Measurements from ENCODE around the gene EBF3.

EBF3 gene

DNA sequence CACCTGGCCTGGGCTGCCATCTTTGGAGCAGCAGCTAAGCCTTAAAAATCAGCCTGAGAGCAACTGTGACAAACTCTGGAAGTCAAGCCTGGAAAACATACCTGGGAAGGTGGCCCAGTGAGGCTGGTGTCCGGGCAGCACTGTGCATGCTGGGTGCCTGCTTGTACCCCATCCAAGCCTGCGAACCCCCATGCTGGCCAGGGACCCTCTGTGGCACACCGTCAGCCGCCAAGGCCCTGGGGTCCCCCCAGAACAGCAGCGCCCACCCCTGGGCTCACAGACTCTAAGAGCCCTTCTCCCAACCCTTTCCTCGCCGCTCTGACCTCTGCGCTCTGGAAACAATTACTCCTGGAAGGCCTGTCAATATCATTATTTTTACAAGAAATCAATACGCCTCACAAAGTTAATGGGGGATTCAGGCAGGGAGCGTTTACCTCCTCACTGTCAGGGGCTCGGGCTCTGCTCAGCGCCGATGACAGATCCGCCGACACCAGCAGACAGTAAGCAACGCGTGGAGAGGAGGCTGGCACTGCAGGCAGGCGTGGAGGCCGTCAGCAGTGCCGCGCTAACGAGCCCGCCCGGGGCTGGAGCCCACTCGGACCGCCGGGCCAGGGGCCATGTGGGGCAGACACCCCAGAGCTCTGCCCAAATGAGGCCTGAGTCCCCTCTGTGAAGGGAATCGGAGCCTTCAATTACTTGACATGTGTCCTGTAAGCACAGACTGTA lies 54.4 kb downstream of the EBF3 start:
- no peak for DNase-seq

DNA sequence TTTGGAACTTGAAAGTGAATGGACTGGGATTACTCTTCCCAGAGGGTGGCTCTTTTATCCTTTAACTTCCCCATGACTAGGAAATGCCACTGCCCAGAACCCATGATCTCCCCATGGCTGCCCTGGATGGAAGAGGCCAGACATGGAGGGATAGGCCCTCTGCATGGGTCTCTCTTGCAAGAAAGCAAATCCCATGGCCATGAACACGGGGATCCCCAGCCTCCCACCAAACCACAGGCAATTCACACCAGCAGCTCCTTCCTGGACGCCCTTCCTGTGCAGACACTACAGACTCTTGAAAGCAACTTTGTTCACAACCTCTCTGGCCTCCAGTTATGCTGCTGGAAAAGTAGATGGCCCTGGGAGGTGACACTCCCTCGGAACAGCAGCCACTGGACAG lies 55.0 kb downstream of the EBF3 start:
- no peak for DNase-seq

DNA sequence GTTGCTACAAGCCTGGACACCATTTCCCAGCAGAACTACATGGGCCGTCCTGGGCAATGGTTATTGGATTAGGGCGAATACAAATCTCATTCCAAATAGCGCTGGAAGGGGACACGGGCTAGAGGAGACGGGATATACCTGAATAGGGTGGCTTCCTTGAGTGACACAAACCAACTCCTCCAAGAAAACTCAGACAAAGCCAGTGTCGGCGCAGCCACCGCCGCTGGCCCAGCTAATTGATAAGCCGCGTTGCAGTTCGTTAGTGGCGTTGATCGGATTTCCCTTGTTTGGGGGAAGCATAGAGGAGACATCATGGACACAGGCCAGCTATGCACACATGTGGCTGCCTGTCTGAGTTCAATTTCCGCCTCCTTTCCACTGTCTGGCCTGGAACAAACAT lies 55.7 kb downstream of the EBF3 start:
- DNase-seq = no peak

DNA sequence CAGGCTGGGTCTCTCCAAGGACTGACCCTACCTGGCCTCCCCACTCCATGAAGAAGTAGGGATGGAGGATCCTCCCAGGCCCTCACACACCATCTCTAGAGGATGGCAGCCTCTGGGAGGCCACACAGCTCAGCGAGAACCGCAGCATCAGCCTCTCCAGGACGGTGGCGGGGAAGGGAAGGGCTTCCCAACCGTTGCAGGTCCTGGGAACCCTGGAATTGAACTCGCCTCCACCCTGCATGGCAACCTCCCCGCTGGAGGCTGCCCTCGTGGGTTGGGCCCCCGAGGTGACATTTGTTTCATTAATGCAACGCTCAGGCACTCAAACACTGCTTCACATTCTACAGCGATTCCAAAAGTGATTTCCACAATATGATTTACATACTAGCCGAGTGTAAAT lies 58.5 kb downstream of the EBF3 start:
- DNase-seq = no peak

DNA sequence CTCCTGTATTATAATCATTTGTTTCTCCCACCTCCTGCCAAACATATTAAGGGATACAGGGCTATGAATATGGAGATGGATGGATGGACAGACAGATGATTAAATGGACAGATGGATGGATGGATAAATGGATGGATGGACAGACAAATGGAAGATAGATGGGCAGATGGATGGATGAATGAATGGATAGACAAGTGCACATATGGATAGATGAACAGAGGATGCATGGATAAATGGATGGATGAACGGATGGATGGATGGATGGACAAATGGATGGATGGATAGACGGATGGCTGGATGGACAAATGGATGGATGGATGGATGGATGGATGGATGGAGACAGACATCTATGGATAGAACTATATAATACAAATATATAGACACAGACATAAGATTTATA lies 59.8 kb downstream of the EBF3 start:
- no peak for DNase-seq

DNA sequence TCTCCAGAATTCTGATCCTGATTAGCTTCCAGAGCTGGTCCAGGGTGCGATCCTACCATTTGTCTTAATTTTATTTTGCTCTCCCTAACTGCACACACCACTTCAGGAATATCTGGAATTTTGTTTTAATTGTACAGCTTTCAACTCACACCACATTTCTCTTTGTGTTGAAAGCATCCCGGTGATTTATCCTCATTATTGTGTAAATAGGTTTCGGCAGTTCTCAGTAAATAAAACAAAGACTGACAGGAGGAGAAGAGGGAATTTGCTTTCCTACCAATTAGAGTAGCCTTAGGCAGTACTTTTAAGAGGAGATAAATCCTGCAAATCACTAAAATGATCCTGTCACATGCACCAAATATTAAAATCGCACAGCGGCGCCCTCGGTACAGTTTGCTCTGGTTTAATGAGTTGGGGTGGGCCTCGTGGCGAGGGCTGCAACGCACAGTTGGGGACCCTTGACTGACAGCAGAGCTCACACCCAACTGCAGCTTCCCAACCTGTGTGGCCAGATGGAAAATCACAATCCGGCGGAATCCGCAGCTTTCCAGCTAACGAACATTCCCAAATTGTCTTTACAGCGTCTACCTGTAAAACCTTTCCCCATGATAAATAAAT lies 62.6 kb downstream of the EBF3 start:
- DNase-seq = no peak

DNA sequence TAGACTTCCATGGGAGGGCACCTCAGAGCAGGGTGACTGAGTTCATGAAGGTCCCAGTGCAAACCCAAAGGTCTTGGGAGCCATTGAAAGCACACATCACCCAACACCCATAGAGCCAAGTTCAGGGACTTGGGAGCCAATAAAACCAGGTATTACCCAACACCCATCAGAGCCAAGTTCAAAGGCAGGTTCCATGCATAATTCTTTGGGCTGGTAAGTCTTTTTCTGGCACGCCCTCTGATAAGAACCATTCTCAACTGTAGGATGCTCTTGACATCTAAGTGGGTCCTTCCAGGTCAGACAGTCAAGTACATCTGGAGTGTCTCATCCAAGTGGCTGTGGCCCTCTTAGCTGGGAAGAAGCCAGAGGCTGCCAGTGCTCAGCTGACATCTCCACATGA lies 63.2 kb downstream of the EBF3 start:
- no peak for DNase-seq

DNA sequence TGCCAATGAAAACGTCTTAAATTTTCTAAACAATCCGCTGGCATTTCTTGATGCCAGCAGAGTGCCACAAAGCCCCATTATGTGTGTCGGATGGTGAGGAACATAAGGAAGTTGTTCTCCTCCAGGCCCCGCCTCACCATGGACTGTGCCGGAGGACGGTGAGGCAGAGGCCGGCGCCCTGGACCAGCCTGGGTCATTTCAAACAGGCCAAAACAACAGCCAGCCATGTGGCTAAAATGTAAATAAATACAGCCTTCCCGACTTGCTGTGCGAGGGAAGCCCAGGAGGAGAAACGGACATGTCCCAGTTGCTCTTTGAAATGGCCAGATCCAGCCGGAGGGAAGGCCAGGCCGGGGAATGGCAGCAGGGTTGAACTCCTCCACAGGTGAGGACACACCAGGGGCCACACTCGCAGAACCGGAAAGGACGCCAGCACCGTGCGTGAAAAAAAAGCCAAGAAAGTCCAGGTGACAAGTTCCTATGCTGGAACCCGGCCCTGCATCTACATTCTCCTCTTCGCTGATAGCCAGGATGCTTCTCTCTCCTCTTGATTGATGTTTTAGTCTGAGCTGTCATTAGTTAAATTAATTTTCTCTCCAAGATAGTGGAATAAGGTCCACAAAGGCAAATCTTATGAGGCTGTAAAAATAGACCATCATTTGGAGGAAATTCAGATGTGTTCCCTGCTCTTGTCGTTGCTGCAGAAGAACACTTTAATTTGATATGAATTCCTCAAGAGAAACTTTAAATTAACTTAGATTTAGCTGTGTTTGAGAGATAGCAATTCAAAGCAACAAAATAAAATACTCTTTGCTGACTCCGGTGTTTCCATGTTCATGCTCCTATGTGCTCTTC lies 64.6 kb downstream of the EBF3 start:
- no peak for DNase-seq

DNA sequence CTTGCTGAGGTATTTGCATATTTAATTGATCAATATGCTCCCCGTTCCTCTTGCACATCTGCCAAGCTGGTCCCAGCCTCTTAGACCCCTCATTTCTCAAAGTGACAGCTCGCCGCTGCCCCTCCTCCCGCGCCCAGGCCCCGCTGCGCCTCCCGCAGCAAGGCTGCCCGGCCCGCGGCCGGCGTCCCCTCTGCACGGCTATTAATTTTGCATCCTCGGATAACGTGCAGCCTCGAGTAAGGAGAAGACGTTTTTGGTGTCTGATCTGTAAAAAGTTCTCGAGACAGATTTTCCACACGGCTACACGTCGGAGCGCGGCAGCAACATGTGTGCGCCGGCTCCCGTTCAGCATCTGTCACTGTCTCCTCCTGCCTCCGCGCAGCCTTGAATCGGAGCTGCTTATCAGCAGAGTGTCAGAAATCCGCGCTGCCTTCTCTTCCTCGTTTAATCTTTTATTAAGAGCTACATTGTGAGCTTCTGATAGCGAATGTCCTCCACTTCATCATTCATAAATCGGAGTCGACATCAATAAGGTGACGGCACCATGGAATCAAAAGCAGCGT lies 65.3 kb downstream of the EBF3 start:
- DNase-seq = no peak

DNA sequence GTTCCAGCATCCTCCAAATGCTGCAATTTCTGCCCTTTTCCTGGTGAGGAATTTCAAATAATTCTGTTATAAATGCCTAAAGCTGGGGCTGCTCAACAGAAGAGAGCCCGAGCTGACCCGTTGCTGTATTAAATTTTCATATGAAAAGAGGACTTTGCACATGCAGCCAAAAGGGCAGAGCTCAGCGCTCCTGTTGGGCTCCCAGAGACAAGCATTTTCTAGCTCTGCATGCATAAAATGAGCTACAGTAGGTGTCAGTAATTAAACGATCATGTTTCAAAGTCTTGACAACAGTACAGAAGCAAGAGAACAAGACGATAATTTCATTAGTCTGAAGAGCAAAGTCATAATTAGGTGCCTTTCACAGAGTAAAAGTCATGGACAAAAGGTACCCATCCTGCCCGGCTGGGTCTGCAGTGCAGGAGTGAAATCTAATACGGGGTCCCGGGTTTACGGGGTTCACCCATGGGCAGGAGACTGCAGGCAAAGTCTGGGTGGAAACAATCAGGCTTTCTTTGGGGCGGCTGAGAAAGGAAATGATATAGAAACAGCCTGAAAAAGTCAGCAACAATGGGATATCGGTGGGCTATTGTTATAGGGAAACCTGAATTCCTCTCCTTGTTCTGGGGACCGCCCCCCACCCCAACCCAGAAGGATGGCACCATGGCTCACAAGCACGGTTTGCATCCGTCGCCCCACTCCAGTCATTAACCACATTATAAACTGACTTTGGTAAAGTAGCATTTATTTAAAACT lies 66.0 kb downstream of the EBF3 start:
- DNase-seq = no peak

DNA sequence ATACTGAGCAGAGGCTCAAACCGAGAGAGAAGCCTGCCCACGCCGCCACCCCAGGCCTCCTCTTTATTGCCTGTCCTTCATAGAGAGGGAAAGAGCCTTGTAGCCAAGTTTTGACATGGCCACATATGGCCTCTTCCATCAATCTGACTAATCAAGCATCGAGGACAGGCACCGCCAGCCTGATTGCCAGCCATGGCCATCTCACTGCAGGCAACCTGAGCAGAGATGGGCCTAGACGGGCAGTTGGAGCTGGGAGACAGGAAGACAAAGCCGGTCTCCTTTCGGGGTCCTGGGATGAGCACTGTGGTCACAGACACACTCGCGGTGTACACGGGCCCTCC lies 67.2 kb downstream of the EBF3 start:
- no peak for DNase-seq

DNA sequence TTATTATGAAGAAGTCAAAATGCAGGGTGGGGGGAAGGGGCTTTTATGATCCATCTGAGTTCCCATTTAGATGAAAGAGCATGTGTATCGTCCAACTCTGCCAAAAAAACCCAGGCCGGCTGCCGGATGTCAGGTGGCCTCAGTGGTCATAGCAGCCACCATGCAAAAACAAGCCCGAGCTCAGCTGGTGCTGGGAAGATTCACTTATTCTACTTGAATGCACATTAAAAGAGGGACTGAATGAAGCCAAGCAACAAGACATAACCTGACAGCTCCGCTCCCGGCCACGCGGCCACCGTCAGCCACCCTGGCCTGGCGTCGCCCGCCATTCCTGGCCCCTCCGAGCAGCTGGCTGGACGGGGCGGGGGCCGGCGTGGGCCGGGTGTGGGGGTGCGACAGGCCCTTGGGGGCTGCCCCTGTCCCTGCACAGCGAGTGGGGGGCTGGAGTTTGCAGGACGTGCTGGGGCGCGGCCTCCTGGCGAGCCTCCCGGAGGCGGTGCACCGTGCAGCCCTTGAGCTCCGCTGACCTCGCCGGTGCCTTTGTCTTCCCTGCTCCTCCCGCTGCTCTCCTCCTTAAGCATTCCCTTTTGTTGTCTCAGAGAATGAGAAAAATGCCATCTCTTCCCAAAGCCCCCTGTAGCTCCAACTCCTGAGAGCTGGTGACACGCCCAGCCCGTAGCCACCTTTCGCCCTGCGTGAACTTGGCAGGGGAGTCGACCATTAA lies 67.8 kb downstream of the EBF3 start:
- no peak for DNase-seq

DNA sequence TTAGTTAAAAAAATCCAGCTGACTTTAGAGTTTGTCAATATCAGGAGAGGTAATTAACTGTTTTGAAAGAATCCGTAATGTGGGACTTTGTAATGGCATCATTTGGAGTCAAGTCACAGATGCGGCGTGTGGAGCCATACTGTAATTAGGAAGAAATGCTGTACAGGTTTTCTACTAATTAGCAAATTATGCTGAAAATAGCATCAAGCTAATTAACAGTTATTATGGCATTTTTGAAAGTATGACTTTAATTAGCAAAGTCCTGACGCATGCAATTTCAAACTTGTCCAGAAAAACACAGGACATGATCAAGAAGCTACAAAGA lies 68.3 kb downstream of the EBF3 start:
- no peak for DNase-seq

DNA sequence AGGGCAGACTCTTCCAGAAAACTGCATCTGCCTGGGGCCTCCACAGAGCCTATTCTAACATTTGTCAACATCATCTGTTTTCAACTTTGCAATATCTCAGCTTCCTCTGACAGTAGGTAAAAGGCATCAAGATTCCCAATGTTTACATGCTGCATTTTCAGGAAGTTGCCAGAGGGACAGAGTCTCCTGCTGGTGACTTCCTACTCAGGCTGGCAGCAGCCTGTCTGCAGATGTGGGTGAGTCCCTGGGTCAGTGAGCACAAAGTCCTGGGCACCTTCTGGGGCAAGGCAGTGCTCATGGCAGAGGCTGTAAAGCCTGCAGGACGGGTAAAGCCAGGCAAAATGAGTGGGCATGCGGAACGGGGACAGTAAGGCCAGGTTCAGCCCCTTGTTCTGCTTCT lies 69.4 kb downstream of the EBF3 start:
- DNase-seq = no peak

DNA sequence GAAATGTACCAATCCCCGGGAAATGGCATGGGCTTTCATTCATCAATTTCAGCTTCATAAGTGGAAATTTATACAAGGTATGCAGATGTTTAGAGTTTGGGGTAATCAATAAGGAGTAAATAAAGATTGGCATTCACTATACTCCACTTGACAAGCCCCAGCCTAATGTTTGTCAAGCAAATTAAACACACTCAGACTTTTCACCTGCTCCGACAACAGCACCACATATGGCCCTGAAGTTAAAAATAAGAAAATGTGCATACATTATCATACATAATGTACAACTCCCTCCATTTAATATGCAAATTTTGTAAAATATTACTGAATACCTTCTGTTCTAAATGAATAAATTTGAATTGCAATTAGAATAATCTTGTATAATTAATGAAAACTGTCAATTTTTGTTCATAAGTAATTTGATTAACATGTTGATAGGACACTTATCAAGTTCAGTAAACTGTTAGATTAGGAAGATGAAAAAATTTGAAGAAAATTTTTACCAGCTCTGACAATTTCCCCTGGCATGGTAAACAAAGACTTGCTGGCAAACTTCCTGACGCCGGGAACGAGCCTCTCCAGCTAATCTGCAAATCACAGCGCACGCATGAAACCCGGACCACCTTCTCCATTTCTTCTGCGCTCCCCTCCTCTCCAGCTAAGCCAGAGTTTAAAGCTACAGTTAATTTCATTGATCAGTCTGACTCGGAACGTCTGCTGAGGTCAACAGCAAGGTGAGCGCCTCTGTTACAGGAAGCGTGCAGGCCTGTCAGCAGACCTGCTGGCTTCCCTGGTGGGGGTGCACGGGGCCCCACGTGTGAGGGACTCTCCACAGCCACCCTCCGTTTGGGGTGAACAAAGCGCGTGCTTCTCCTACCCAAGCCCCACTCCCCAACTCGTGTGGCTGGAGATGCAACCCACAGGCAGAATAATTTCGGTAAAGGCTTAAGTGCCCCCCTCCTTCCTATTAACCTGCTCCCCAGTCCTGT lies 70.7 kb downstream of the EBF3 start:
- DNase-seq = no peak

DNA sequence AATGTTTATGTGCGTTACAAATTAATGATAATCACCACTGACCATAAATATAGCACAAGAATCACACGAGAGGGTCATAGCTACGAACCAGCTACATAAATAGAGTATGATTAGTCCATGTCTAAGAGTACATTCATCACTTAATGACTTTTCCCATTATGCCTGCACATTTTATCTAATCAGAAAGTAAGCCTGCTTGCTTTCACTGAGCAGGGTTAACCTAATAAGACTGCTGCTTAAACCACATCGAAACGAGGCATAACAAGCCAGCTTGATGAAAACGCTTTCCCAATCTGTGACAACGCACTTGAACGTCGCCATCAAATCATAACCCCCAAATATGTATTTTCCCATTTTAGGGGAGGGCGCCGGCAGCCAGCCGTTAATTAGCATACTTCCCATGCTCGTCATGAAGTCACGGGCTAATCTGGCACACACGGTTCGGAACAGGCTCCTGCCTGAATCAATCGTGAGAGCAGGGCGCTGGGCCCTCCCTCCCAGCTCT lies 71.5 kb downstream of the EBF3 start:
- no peak for DNase-seq

DNA sequence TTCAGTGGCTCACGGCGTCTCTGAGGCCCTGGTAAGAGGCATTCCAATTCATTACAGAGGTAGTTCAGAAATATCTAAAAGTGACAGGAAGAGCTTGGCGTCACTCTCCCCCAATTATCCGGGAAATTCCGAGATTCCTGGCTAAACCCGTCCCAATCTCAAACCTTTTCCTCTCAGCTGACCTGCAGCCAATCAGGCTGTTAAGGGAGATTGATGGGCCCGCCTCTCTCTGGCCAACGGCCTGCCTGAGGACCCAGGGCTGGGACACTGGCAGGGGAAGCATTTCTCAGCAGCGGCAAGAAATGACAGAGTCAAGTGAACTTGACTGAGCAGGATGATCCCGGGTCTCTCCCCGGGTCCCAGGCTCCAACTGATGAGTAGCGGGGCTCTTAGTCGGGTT lies 72.3 kb downstream of the EBF3 start:
- no peak for DNase-seq

DNA sequence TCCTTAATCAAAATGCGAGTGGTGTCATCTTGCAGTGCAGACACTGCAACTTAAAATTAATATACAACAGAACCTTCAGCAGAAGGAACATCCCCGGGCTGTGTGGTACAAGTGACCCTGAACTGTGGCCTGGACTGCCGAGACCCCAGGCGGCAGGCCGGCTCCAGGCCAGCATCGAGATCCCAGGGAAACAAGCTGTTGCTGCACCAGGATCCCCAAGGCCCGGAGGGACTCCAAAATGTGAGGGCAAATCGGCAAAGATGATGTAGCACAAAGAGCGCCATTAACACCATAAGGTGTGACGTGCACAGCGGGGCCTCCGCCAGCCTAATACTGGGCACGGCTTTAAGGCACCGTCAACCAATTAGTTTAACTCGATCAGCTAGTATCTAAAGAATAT lies 73.9 kb downstream of the EBF3 start:
- DNase-seq = no peak

DNA sequence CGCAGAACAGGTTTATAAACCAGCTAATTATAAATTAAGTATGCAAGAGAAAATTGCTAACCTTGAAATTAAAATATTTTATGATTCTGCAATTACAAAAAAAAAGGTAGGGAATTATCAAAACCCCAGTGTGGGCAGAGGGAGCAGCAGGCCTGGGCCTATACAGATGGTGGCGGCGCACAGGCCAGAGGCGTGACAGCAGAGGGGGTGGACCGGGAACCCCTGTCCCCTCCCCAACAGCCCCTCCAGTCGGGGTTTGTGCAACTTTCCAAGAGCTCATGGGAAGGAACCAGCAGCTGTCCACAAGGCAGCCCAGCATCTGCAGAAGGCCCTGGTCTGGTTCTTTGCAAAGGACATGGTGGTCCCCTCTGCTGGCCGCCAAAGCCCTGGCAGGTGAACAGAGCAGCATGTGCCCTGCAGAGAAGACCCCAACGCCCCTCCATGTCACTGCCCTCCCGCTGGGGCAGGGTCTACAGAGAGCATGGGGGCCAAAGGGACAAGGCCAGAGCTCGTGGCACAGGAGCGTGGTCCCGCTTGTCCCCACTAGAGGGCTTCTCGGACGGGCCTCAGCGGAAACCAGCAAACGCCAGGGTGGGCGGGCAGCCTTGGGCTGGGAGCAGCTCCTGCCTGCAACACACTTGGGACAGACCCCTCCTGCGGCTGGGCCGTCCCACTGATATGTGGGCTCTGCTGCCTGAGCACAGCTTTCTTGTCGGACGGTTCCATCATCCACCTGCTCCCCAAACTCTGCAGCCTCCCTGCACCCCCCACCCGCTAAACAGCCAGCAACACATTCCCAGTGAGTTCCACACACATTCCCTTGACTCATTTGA lies 75.1 kb downstream of the EBF3 start:
- no peak for DNase-seq
